ENCODE measurements around the gene THOP1.

- TF ChIP-seq CTCF (IDR thresholded peaks at IDR 0.05), result no peak
- no peak for TF ChIP-seq POLR2A (IDR thresholded peaks at IDR 0.05)
These were observed 15.2 kb downstream of the THOP1 start for GRCh38 chr19:2800506-2800905.

Data from uterus (tissue), 2 donors.